Adrenal gland (tissue), 5 donors: ENCODE data around the gene FSTL1.

Experiments
- POLR2A ChIP-seq, 2 donors: fragments of 450-650 bp; IDR thresholded peaks; one replicate each; pipeline ENCODE4 v1.6.1; 2017; ENCODE audit warnings: antibody characterized with exemption in 2 of 2, mild to moderate bottlenecking in 2 of 2, moderate library complexity in 1 of 2
- TF ChIP-seq, protein P1 (sequence below), 6 experiments: fragments of 450-650 bp in 4 of 6; fragments of 200-600 bp in 2 of 6; sonication (generic) in 1 of 6; IDR thresholded peaks; 1 replicate in 5 of 6; 2 replicates in 1 of 6; pipeline versions ENCODE4 v1.5.1 to v1.8.0; 2016 to 2021; ENCODE audit warnings: antibody characterized with exemption in 6 of 6, mild to moderate bottlenecking in 2 of 6, moderate library complexity in 1 of 6
- donor health status: DM: no; HTN: no; CAD: no.

- TF ChIP-seq, protein P1, sequence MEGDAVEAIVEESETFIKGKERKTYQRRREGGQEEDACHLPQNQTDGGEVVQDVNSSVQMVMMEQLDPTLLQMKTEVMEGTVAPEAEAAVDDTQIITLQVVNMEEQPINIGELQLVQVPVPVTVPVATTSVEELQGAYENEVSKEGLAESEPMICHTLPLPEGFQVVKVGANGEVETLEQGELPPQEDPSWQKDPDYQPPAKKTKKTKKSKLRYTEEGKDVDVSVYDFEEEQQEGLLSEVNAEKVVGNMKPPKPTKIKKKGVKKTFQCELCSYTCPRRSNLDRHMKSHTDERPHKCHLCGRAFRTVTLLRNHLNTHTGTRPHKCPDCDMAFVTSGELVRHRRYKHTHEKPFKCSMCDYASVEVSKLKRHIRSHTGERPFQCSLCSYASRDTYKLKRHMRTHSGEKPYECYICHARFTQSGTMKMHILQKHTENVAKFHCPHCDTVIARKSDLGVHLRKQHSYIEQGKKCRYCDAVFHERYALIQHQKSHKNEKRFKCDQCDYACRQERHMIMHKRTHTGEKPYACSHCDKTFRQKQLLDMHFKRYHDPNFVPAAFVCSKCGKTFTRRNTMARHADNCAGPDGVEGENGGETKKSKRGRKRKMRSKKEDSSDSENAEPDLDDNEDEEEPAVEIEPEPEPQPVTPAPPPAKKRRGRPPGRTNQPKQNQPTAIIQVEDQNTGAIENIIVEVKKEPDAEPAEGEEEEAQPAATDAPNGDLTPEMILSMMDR (IDR thresholded peaks at IDR 0.05): no peak
- no peak for TF ChIP-seq POLR2A (IDR thresholded peaks at IDR 0.05)
Observed at GRCh38 chr3:120410541-120410940, 40.3 kb downstream of the FSTL1 start.
